WERI-Rb-1 (cell line): ENCODE data around the gene SEC23A.
"Not testable (repeated sequence)": the region's sequence is repeated elsewhere in the genome, so short reads cannot be mapped to it uniquely, and the experiment has no call there.

Experiments used
- DNase-seq: peaks from one replicate; pipeline ENCODE4 v3.0.0-alpha.2; 2020
- H3K27ac ChIP-seq: fragments of 250-450 bp; sonication (Bioruptor Pico); 2 replicates; pipeline ENCODE4 v1.5.1; 2020; ENCODE audit warnings: mild to moderate bottlenecking, moderate library complexity
- H3K27me3 ChIP-seq: fragments of 250-450 bp; sonication (Bioruptor Pico); 2 replicates; pipeline ENCODE4 v1.5.1; 2021; ENCODE audit warnings: mild to moderate bottlenecking, low read depth, moderate library complexity; ENCODE audit not compliant: insufficient read depth, severe bottlenecking
- H3K36me3 ChIP-seq: fragments of 250-450 bp; sonication (Bioruptor Pico); 2 replicates; pipeline ENCODE4 v1.5.1; 2020; ENCODE audit warnings: mild to moderate bottlenecking, moderate library complexity
- H3K4me3 ChIP-seq: 2 replicates; pipeline ENCODE4 v1.5.1; 2011; ENCODE audit warnings: low read depth, mild to moderate bottlenecking, control low read depth, low read length
- H3K9me3 ChIP-seq: fragments of 250-450 bp; sonication (Bioruptor Pico); 2 replicates; pipeline ENCODE4 v1.5.1; 2021; ENCODE audit warnings: mild to moderate bottlenecking, moderate library complexity; ENCODE audit not compliant: severe bottlenecking
- TF ChIP-seq, protein P1 (sequence below): IDR thresholded peaks from 2 replicates; pipeline ENCODE4 v1.5.1; 2011; ENCODE audit warnings: low read depth, mild to moderate bottlenecking, control low read depth, inconsistent platforms, low read length

SEC23A gene

DNA sequence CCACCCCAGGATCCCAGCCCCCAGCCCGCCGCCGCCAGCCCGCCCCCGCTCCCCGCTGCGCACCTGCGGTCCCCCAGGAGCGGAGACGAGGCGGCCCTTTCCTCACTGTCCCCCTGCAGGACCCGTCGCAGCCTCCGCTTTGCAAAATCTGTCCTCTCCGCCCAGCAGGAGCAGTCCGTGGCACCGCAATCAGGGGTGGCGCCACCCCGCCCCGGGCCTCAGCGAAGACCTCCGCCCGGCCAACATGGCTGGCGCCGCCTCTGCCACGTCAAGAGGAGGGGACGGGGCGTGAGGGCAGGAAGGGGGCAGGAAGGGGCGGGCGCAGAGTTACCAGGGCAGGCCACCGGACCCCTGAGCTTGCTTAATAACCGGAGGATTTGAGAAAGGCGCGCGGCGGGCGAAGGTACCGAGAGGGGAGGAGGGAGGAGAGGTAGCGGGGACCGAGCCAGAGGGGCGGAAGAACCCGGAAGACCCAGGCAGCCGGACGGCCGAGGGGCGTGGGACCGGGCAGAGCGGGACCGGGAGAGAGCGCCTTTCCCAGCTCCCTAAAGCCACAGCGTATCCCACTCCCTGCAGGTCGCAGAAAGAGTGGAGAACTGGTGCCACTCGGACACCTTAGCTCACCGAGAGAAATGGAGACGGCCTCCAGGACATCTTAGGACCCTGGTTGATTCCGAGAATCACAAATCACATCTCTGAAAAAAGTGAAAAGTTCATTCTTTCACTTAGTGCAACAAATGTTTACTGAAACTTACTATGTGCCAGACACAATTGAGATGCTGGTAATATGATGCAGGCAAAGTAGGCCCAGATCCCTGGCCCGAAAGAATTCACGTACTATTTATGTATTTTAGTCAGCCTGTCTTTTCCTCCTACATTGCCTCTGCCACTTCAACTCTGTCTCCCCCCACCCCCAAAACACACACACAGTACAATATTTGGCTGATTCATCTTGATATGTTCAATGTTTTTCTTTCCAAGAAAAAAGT, at the start of gene SEC23A:
SEC23A (minus strand) TSS at position 267 of the 989 bp plus-strand sequence. CDS start 7,117 bp downstream, outside the sequence.
- TF ChIP-seq, protein P1, sequence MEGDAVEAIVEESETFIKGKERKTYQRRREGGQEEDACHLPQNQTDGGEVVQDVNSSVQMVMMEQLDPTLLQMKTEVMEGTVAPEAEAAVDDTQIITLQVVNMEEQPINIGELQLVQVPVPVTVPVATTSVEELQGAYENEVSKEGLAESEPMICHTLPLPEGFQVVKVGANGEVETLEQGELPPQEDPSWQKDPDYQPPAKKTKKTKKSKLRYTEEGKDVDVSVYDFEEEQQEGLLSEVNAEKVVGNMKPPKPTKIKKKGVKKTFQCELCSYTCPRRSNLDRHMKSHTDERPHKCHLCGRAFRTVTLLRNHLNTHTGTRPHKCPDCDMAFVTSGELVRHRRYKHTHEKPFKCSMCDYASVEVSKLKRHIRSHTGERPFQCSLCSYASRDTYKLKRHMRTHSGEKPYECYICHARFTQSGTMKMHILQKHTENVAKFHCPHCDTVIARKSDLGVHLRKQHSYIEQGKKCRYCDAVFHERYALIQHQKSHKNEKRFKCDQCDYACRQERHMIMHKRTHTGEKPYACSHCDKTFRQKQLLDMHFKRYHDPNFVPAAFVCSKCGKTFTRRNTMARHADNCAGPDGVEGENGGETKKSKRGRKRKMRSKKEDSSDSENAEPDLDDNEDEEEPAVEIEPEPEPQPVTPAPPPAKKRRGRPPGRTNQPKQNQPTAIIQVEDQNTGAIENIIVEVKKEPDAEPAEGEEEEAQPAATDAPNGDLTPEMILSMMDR, result no peak
- Histone ChIP-seq H3K27me3 (no peaks in the 10 kb centered on the region), H3K9me3 (no peaks in the 10 kb centered on the region), H3K36me3 (no peaks in the 10 kb centered on the region), H3K27ac (peak within 1 kb of the TSS; percentile 74), H3K4me3 (peak within 1 kb of the TSS; percentile 81)
- peak; percentile 95 for DNase-seq

DNA sequence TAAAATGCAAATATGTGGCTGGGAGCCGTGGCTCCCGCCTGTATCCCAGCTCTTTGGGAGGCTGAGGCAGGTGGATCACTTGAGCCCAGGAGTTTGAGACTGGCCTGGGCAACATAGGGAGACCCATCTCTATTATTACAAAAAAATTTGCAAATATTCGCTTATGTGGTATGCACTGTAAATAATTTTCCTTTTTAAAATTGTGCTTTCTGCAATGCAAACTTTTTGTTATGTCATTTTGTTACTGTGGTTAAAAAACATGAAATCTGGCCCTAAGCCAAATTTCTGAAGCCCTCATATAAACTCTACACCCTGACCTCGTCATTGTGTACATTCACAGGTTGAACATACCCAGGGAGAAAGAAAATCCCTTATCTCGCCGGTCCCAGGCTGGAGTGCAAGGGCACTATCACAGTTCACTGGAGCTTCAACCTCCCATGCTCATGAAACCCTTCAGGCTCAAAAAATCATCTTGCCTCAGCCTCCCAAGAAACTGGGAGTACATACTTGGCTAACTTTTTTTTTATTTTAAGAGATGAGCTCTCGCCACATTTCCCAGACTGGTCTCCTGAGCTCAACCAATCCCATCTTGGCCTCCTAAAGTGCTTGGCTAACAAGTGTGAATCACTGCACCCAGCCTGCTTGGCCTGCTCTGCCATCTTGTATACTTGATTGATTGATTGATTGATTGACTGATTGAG, 42.4 kb upstream of the SEC23A start:
- Histone ChIP-seq H3K9me3 (peaks cover 5% of the 10 kb centered on the region), H3K4me3 (no peak overlapping the region), H3K27me3 (no peaks in the 10 kb centered on the region), H3K36me3 (peaks cover 14% of the 10 kb centered on the region), H3K27ac (no peak overlapping the region)
- TF ChIP-seq, protein P1, result no peak
- DNase-seq, result no peak

DNA sequence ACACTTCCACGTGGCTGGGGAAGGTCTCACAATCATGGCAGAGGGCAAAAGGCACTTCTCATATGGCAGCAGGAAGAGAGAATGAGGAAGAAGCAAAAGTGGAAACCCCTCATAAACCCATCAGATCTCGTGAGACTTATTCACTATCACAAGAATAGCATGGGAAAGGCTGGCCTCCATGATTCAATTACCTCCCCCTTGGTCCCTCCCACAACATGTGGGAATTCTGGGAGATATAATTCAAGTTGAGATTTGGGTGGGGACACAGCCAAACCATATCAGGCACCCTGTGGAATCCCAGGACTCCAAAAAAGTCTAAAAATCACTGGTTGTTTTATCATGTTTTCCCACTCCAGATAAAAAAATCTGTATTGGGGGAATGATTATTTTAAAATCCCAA, 40.2 kb upstream of the SEC23A start:
- not testable (repeated sequence) for H3K27ac ChIP-seq, H3K9me3 ChIP-seq, H3K4me3 ChIP-seq, H3K27me3 ChIP-seq, DNase-seq
- peaks cover 23% of the 10 kb centered on the region for H3K36me3 ChIP-seq

DNA sequence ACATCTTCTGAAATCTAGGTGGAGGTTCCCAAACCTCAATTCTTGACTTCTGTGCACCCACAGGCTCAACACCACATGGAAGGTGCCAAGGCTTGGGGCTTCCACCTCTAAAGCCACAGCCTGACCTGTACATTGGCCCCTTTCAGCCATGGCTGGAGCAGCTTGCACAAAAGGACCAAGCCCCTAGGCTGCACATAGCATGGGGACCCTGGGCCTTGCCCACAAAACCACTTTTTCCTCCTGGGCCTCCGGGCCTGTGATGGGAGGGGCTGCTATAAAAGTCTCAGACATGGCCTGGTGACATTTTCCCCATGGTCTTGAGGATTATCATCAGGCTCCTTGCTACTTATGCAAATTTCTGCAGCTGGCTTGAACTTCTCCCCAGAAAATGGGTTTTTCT, 38.6 kb upstream of the SEC23A start:
- H3K36me3 ChIP-seq, result peaks cover 33% of the 10 kb centered on the region
- H3K9me3 ChIP-seq, H3K27ac ChIP-seq, DNase-seq, H3K4me3 ChIP-seq, H3K27me3 ChIP-seq: not testable (repeated sequence)

DNA sequence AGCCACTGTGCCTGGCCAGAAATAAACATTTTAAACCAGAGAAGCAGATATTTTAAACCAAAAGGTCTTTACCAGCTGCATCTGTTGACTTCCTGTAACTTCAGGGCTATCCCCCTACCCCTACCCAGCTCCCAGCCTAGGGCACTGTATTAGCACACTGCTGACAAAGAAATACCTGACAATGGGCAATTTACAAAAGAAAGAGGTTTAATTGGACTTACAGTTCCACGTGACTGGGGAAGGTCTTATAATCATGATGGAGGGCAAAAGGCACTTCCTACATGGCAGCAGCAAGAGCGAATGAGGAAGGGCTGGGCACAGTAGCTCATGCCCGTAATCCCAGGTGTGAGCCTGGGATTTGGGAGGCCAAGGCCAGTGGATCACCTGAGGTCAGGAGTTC, 37.1 kb upstream of the SEC23A start:
- peaks cover 43% of the 10 kb centered on the region for H3K36me3 ChIP-seq
- no peak overlapping the region for H3K27ac ChIP-seq
- no peak overlapping the region for H3K4me3 ChIP-seq
- peaks cover 5% of the 10 kb centered on the region for H3K9me3 ChIP-seq
- no peak for DNase-seq
- H3K27me3 ChIP-seq, result no peaks in the 10 kb centered on the region
- TF ChIP-seq, protein P1, result no peak

DNA sequence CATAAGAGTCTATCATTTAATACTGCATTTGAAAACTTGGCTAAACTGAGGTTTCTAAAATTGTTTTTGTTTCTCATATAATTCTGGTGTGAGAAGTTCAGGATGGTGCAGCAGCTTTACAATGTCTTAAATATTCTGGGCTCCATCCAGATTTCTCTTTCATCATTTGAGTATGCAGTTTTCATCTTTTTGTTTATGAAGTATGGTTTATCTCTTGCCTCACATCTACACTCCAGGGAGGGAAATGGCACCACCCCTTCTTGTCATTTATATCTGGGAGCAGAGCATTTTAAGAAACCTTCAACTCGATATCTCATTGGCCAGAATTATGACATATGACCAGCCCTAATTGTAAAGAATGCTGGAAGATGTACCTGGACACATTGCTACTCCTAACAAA, 35.4 kb upstream of the SEC23A start:
- Histone ChIP-seq H3K27me3 (no peaks in the 10 kb centered on the region), H3K36me3 (peaks cover 58% of the 10 kb centered on the region), H3K4me3 (no peak overlapping the region), H3K27ac (no peak overlapping the region), H3K9me3 (peaks cover 5% of the 10 kb centered on the region)
- DNase-seq, result no peak
- TF ChIP-seq, protein P1, result no peak

DNA sequence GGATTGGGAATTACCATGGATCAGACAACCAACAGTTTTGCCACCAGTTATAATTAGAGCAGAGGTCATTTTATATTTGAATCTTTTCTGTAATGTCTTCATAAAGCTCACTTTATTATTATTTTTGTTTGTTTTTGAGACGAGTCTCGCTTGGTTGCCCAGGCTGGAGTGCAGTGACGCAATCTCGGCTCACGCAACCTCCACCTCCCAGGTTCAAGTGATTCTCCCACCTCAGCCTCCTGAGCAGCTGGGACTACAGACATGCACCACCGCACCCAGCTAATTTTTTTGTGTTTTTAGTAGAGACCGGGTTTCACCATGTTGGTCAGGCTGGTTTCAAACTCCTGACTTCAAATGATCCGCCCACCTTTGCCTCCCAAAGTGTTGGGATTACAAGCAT, 34.8 kb upstream of the SEC23A start:
- H3K27me3 ChIP-seq, H3K27ac ChIP-seq, DNase-seq, H3K4me3 ChIP-seq, H3K9me3 ChIP-seq: not testable (repeated sequence)
- peaks cover 61% of the 10 kb centered on the region for H3K36me3 ChIP-seq
